ENCODE measurements around the gene TERT.
"Not testable (repeated sequence)": the region's sequence is repeated elsewhere in the genome, so short reads cannot be mapped to it uniquely, and the experiment has no call there.

TERT gene

DNA sequence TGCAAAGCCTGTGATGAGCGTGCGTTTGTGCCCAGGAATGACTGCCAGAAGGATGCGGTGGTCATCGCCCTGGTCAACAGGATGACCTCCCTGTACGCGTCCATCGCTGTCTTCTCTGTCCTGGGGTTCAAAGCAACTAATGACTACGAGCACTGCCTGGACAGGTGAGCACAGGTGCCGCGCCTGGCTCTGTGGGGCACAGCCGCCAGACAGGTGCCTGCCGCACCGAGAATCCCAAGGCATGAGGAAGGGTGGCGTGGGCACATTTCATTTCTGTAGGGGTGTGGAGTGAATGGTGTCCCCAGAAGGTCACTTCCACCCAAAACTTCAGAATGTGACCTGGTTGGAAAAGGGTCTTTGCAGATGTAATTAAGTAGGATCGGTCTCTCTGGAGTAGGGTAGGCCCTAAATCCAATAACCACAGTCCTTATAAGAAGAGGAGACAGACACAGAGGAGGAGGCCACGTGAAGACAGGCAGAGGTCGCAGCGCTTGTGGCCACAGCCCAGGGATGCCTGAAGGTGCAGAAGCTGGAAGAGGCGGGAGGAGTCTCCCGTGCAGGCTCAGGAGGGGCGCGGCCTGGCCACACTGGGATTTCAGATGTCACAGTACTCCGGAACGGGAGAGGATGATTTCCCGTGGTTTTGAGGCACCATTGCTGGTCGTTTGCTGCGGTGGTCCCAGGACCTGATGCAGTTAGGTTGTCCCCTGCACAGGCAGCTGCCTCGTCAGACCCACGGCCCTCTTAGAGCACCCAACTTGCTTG is 54.2 kb downstream of the TERT start:
- DNase-seq (ENCODE audit: low read depth in 2 of 2) = no peak

DNA sequence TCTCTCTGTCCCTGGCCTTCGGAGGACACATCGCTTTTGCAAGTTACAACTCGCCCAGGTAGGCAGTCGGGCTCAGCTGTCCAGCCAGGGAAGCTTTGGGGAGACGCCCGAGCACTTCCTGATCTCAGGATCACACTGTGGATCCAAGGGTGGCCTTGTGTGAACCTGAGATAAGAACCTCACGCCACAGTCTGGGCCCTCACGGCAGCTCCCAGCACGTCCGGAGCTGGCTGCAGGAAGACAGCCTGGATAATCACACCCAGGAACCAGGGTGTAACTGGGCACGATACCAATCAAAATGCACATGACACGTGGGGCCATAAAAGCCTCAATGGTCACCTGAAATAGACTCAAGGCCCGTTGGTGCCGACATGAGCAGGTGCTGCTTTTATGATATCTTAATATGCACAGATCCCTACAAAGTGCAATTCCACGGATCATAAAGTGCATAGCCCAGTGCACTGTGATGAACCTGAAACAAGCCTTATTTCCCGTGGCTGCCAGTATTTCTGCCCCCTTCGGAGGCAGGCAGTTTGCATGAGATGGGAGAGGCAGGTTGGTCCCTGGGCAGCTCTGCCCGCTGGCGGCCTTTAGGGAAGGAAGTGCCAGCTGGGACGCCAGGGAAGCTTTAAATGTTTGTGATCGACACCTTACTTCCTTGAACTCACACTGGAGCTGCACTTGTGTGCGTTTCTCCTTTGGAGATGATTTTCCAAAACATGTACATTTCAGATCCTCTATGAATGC is 55.2 kb downstream of the TERT start:
- DNase-seq (ENCODE audit: low read depth in 2 of 2) = no peak

DNA sequence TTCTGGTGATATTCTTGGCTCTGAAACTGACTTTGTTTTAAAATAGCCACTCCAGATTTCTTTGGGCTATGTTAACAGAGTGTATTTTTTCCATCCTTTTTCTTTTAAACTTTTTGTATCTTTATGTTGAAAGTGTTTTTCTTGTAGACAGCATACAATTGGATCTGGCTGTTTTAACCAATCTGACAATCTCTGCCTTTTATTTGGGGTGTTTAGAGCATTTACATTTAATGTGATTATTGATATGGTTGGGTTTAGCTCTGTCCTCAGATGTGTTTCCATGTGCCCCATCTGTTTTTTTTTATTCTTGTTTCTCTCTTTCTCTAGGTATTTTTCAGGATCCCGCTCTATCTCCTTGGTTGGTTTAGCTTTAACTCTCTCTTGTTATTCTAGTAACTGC is 59.0 kb downstream of the TERT start:
- no peak for DNase-seq (ENCODE audit: low read depth in 2 of 2)

DNA sequence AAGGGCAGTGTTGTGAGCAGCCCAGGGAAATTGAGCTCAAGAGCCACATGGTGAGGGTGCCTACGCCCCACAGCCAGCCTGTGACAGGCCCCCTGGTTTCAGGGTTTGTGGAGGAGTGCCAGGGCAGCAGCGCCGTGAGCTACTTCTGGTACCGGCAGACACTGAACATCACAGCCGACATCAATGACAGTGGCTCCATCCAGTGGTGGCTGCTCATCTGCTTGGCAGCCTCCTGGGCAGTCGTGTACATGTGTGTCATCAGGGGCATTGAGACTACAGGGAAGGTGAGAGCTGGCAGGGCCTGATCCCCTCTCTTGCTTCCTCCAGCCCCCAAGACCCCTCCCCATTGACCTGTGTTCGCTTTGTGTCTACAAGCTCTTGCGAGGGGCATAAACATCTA is 59.5 kb downstream of the TERT start:
- no peak for DNase-seq (ENCODE audit: low read depth in 2 of 2)

DNA sequence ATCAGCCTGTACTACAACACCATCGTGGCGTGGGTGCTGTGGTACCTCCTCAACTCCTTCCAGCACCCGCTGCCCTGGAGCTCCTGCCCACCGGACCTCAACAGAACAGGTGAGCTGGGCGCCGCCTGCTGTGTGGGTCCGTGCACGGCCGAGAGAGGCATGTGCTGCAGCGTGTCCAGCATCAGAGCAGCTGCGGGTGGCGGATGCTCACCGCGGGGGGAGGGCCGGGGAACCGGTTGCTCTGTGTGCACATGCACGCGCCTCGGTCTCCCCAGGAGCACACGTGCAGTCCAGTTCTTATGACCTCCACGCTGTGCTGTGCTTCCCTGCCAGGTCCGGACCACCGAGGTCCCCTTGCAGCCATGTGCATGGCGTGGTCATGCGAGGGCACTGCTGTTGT is 62.1 kb downstream of the TERT start:
- no peak for DNase-seq (ENCODE audit: low read depth in 2 of 2)

DNA sequence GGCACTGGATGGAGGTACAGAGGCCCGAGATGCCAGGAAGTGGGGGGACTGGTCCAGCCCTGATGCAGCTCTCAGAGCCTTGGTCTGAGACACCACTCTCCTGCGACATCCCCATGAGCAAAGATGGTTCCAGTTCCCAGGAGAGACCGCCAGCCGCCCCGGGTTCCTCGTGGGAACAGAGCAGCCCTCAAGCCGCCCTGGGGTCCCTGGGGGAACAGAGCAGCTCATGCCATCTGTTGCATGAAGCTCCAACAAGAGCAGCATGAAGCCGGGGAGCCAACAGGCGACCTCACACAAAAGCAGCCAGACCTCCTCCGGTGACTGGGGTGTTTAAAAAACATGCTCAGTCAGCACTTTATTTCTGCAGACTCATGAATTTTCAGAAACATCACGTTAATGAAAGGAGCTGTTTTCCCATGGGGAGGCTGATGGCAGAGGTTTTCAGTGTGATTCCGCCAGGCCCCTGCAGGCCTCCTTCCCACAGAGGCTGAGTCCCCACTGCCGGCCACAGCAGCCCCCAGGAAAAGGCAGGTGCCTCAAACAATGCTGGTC is 63.4 kb downstream of the TERT start:
- DNase-seq (ENCODE audit: low read depth in 2 of 2) = no peak

DNA sequence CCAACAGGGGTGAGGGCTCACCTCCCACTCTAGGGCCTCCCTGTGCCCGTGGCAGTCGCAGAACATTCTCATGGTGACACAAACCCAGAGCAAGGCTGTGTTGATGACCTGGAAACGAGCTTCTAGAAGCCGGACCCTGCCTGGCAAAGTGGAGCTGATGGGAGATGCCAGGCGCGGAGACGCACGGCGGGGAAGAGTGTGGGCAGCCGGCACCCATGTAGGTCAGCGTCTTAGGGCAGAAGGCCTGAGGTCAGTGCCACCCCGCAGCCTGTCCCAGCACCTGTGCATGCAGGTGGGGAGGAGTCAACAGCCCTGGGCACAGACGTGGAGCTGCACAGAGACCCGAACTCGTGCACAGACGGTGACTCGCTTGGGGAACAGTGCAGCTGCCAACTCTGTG is 64.3 kb downstream of the TERT start:
- DNase-seq (ENCODE audit: low read depth in 2 of 2) = no peak

DNA sequence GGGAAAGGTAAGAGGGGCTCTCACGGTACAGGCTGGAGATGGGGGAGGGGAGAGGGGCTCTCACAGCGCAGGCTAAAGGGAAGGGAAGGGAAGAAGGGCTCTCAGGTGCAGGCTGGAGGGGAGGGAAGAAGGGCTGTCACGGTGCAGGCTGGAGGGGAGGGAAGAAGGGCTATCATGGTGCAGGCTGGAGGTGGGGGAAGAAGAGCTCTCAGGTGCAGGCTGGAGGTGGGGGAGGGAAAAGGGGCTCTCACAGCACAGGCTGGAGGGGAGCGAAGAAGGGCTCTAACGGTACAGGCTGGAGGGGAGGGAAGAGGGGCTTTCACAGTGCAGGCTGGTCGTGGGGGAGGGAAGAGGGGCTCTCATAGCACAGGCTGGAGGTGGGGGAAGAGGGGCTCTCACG is 65.0 kb downstream of the TERT start:
- DNase-seq (ENCODE audit: low read depth in 2 of 2) = no peak

DNA sequence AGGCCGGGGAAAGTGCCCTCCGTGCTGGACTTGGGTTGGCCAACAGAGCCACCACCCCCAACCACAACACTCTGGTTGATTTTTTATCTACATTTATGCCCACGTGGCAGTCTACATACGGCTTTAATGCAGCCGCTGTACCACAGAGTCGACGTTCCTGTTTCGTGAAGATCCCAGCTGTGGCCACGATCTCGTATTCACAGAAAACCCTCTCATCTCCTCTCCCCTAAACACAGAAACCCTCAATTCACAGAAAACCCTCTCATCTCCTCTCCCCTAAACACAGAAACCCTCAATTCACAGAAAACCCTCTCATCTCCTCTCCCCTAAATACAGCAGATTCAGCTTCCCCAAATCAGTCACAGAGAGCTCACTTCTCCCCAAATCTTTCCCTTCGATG is 65.8 kb downstream of the TERT start:
- DNase-seq (ENCODE audit: low read depth in 2 of 2) = not testable (repeated sequence)

DNA sequence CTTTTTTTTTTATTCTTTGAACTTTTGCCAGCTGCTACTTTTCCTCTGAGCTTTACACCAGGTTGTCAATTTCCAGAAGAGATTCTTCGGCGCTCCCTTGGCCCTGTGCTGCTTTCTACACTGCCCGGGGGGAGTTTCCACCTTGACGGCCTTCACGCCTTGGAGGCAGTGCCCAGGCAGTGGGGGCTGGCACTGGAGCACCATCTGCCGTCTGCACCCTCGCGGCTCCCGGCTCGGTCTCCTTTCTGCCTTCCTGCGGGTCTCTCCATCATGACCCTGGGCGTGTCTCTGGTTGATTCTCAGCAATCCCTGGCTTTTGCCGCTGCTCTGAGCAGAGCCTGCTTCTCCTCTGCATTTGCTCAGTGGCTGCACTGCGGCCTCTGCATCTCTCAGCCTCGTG is 66.7 kb downstream of the TERT start:
- no peak for DNase-seq (ENCODE audit: low read depth in 2 of 2)

DNA sequence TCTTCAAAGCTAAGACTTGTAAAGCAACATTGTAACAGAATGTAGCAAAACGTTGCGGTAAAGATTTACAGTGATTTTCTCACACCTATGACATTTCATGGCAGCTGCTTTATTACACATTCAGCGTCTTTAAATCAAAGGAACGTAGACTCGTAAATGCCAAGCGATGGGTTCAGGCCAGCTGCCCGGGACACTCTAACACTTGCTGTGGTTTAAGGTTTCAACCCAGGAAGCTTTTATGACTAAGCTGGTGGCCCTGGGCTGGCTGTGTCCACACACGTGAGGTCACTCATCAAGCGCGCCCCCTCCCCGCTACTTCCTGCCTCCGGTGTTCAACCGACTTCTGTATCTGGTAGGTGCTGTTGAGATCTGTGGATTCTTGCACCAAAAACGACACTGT is 67.2 kb downstream of the TERT start:
- no peak for DNase-seq (ENCODE audit: low read depth in 2 of 2)

DNA sequence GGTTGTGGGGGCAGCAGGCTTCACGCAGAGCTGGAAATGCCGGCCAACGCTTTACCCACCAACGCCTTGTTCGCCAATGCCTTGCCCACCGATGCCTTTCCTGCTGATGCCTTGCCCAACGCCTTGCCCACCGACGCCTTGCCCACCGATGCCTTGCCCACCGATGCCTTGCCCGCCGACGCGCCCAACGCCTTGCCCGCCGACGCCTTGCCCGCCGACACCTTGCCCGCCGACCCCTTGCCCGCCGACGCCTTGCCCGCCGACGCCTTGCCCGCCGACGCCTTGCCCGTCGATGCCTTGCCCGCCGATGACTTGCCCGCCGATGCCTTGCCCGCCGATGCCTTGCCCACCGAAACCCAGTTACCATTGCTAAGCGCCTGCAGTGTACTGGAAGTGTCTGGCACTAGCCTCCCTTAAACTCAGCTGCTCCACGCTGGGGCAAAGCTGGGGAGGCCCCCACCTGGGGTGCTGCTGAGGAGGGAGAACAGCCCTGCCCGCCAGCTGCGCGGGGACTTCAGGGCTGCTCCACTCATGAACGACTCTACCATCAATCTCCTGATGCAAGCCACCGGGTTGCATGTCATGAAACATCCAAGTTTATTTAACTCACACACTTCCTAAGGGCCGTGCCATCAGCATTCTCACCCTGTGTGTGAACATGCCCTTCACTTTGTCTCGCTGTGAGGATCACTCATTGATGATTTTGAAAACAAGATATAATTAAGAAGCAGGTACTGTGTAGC is 67.9 kb downstream of the TERT start:
- no peak for DNase-seq (ENCODE audit: low read depth in 2 of 2)

DNA sequence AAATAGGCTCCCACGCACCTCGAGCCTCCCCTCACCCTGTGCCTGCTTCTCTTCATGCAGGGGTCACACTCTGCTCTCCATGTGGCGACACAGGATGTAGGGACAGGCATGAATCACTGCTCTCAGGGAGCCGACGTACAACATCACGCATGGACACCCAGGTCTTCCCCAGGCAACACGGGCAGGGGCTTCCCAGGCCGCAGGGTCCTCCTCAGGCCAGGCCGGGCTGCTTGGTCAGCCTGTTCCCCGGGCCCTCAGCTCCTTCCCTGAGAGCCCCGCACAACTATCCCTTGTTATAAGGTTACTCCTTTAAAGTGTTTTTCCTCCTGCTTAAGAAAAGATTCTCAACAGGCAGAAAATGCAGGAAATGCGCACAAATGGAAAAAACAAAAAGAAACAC is 68.6 kb downstream of the TERT start:
- no peak for DNase-seq (ENCODE audit: low read depth in 2 of 2)

DNA sequence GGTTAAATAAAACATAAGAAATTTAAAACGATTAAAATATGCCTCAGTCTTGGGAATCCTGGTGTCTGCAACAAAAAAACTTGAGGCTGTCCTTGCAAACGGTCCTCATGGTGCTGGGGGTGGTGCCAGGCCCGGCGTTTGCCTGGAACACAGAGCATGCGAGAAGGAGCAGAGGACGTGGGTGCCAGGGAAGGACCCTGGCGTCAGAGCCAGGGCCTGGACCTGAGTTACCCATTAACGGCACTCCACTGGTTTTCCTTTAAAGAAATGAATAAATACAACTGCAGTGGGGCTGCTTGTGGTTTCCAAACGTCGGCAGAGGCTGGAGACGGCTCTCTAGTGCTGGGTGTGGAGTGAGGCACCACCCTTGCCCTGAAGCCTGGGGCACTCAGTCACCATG is 69.8 kb downstream of the TERT start, which contains the start of gene SLC6A18:
TSS of gene SLC6A18 (plus strand) at position 301 of the 400 bp plus-strand sequence. CDS start at position 398, 97 bp downstream.
- no peak for DNase-seq (ENCODE audit: low read depth in 2 of 2)

DNA sequence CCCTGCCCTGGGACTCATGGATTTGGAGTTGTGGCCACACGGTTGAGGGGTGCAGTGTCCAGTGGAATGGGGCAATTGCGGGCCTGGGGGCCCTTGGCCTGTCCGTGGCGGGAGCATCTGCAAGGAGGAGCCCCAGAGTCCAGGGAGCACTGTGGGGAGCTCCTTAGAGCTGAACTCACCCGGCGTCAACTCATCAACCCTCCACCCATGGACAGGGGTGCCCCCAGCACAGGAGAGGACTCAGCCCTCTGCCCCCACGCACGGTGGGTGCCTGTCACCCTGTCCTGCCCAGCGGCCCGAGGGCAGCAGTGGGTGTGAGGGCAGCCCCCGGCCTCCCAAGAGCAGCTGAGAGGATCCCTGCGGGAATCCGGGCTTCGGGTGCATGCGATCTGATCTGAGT is 70.2 kb downstream of the TERT start:
- DNase-seq (ENCODE audit: low read depth in 2 of 2) = no peak

DNA sequence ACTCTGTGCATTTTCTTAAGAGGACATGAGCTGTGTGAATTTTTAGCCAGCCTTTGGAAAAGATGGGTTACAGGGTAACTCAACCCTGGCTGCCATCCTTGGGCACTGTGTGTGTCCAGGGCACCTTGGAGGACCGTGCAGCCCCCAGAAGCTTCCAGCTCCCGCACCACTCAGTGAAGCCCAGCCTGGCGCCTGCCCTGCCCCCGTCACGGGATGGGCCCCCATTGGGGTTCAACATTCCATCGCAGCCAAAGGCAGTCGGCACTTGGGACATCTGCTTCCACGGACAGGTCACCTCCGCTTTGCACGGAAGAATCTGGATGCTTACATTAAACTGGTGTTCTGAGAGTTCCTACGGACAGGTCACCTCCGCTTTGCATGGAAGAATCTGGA is 71.6 kb downstream of the TERT start:
- no peak for DNase-seq (ENCODE audit: low read depth in 2 of 2)

DNA sequence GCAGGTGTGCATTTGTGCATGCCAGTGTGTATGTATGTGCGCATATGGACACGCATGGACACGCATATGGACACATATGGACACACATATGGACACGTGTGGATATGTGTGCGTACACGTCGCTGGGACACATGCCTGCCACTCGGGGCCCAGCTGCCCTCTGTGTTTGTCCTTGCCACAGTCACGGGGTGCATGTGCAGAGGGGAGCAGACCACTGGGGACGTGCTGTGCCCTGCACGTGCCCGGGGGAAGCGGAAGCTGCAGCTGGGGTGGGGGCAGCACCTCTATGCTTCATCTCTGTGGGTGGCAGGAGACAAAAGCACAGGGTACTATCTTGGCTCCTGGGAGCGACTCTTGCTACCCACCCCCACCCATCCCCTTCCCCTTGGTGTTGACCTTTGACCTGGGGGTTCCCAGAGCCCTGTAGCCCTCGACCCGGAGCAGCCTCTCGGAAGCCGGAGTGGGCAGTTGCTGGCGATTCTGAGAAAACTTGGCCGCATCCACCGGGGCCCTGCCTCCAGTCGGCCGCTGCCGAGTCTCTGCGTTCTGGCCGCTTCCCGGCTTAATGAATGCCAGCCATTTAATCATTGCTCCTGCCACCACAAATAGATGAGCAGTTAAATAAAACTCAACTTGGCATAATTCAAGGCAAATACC is 72.1 kb downstream of the TERT start:
- DNase-seq (ENCODE audit: low read depth in 2 of 2) = no peak

DNA sequence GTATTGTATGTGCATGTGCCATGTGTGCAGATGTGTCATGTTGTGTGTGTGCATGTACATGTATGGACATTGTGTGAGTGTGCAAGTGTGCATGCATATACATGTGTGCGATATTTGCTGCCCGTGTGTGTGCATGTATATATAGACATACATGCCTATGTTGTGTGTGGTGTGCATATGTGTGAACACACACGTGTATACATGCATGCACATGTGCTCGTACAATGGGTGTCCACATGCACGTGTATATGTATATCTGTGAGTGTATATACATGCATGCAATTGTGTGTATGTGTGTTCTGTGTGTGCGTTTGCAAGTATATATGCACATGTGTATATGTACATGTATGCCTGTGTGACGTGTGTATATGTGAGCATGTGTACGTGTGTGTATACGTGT is 72.7 kb downstream of the TERT start:
- DNase-seq (ENCODE audit: low read depth in 2 of 2) = no peak

DNA sequence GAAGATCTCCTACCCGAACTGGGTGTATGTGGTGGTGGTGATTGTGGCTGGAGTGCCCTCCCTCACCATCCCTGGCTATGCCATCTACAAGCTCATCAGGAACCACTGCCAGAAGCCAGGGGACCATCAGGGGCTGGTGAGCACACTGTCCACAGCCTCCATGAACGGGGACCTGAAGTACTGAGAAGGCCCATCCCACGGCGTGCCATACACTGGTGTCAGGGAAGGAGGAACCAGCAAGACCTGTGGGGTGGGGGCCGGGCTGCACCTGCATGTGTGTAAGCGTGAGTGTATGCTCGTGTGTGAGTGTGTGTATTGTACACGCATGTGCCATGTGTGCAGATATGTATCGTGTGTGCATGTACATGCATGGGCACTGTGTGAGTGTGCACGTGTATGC is 73.1 kb downstream of the TERT start:
- DNase-seq (ENCODE audit: low read depth in 2 of 2) = no peak

DNA sequence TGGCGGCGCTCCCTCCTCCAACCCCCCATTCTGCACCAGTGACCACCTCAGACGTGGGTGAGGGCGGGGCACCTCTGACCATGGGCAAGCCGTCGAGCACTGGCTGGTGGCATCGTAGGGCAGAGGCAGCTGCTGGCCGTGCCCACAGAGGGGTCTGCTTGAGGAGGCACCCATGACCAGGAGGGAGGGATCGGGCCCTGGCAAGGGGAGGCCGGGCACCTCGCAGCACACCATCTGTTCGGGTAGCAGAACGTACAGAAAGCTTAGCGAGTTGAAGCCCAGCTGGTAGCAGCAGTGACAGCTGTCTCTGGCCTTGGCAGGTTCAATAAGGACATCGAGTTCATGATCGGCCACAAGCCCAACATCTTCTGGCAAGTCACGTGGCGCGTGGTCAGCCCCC is 74.0 kb downstream of the TERT start:
- DNase-seq (ENCODE audit: low read depth in 2 of 2) = no peak

DNA sequence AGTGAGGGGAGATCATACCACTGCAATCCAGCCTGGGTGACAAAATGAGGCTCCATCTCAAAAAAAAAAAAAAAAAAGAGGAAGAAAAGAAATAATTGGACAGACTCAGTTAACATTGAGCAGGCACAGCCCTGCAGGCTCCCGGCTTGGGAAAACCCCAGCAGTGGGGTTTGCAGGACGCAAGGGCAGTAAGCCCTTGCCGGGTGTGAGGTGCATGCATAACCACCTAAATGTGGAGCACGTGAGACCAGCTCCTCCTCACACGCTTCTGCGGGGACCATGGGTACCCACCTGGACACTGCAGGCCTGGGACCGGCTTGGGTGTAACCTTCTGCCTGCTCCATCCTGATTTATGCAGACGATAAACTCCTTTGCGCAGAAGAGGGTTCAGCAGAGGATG is 74.5 kb downstream of the TERT start:
- DNase-seq (ENCODE audit: low read depth in 2 of 2) = no peak

DNA sequence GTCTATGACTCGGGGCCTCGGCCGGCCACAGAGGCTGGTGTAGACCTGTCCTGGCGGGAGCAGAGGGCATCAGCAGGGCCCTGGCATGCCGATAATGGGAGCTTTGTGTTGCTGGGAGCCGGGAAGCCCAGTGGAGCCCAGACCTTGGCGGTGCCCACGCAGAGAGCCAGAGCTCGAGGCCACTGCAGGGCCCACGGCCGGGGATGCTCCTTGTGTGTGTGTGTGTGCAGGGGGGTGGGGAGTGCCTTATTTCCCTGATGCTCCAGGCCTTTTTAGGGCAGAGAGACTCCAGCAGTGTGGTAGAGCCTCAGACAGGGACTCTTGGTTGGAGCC is 75.1 kb downstream of the TERT start:
- DNase-seq (ENCODE audit: low read depth in 2 of 2) = no peak
